ENCODE measurements around the gene PPP6R2. TPM values are rescaled to one million over a fixed set of nuclear protein-coding genes. Genes with fewer than 3 reads are reported as not detected.

The PPP6R2 gene
- total RNA-seq, 3 donors from 2014 or later (not counting 1 experiment from before 2014, with no cell fraction given), result 76.0 to 103 (median 78.1) TPM

- Histone ChIP-seq H3K9me3 (ENCODE audit: control insufficient read depth, insufficient read depth, low read length) (no peaks in the 10 kb centered on the region), H3K4me1 (ENCODE audit: control insufficient read depth, insufficient read depth, low read length) (no peaks in the 10 kb centered on the region), H3K36me3 (ENCODE audit: control insufficient read depth, insufficient read depth, low read length) (peaks cover 53% of the 10 kb centered on the region), H3K27ac (ENCODE audit: low read length) (no peak overlapping the region), H3K4me3 (ENCODE audit: low read length) (no peak overlapping the region), H3K27me3 (ENCODE audit: control insufficient read depth, insufficient read depth, low read length) (no peaks in the 10 kb centered on the region)
- ATAC-seq (no peak), DNase-seq (no peak)
- 98% methylated on average over 31 of the region's 31 CpGs for WGBS (ENCODE audit: insufficient coverage)
- H3K9me3 Mint-ChIP-seq, result no peaks in the 10 kb centered on the region
- H3K27ac Mint-ChIP-seq, result no peak overlapping the region
- H3K4me3 Mint-ChIP-seq, result no peak overlapping the region
- no peaks in the 10 kb centered on the region for H3K27me3 Mint-ChIP-seq (ENCODE audit: low read depth in 2 of 2)
- H3K4me1 Mint-ChIP-seq, result no peaks in the 10 kb centered on the region
- TF ChIP-seq CTCF (IDR thresholded peaks at IDR 0.05), result no peak
- H3K36me3 Mint-ChIP-seq, result peaks cover 6% of the 10 kb centered on the region
- intact Hi-C loops (cut with micrococcal nuclease), result no loop called here
Observed at GRCh38 chr22:50414476-50415248, 71.5 kb downstream of the PPP6R2 start.

- H3K4me1 ChIP-seq (ENCODE audit: control insufficient read depth, insufficient read depth, low read length), result no peaks in the 10 kb centered on the region
- DNase-seq (no peak), ATAC-seq (no peak)
- no peaks in the 10 kb centered on the region for H3K9me3 ChIP-seq (ENCODE audit: control insufficient read depth, insufficient read depth, low read length)
- 93% methylated on average over 12 of the region's 12 CpGs for WGBS (ENCODE audit: insufficient coverage)
- H3K27ac ChIP-seq (ENCODE audit: low read length), result no peak overlapping the region
- Mint-ChIP-seq H3K27me3 (ENCODE audit: low read depth in 2 of 2) (no peaks in the 10 kb centered on the region), H3K9me3 (no peaks in the 10 kb centered on the region), H3K27ac (no peak overlapping the region), H3K4me3 (no peak overlapping the region), H3K4me1 (peaks cover 0 to 3% of the 10 kb centered on the region in 2 donors), H3K36me3 (peaks cover 6% of the 10 kb centered on the region)
- H3K4me3 ChIP-seq (ENCODE audit: low read length), result no peak overlapping the region
- TF ChIP-seq CTCF (IDR thresholded peaks at IDR 0.05), result no peak
- H3K27me3 ChIP-seq (ENCODE audit: control insufficient read depth, insufficient read depth, low read length), result no peaks in the 10 kb centered on the region
- intact Hi-C loops (cut with micrococcal nuclease), result no loop called here
- peaks cover 58% of the 10 kb centered on the region for H3K36me3 ChIP-seq (ENCODE audit: control insufficient read depth, insufficient read depth, low read length)
Observed at GRCh38 chr22:50415426-50415825, 72.3 kb downstream of the PPP6R2 start.

- TF ChIP-seq CTCF (IDR thresholded peaks at IDR 0.05), result no peak
- intact Hi-C loops (cut with micrococcal nuclease), result no loop called here
- Mint-ChIP-seq H3K9me3 (no peaks in the 10 kb centered on the region), H3K4me1 (peaks cover 0 to 3% of the 10 kb centered on the region in 2 donors), H3K27ac (no peak overlapping the region), H3K4me3 (no peak overlapping the region), H3K36me3 (peaks cover 6% of the 10 kb centered on the region), H3K27me3 (ENCODE audit: low read depth in 2 of 2) (no peaks in the 10 kb centered on the region)
- no peaks in the 10 kb centered on the region for H3K27me3 ChIP-seq (ENCODE audit: control insufficient read depth, insufficient read depth, low read length)
- H3K9me3 ChIP-seq (ENCODE audit: control insufficient read depth, insufficient read depth, low read length), result no peaks in the 10 kb centered on the region
- 96% methylated on average over 8 of the region's 8 CpGs for WGBS (ENCODE audit: insufficient coverage)
- H3K4me1 ChIP-seq (ENCODE audit: control insufficient read depth, insufficient read depth, low read length), result no peaks in the 10 kb centered on the region
- DNase-seq, result no peak
- H3K27ac ChIP-seq (ENCODE audit: low read length), result no peak overlapping the region
- no peak overlapping the region for H3K4me3 ChIP-seq (ENCODE audit: low read length)
- H3K36me3 ChIP-seq (ENCODE audit: control insufficient read depth, insufficient read depth, low read length), result peaks cover 67% of the 10 kb centered on the region
- ATAC-seq, result no peak
Observed at GRCh38 chr22:50416996-50417395, 73.9 kb downstream of the PPP6R2 start.

All from natural killer cell (primary cell).